ENCODE data around the gene ELFN1. TPM values are rescaled to one million over a fixed set of nuclear protein-coding genes. Genes with fewer than 3 reads are reported as not detected.
A peak's percentile ranks its signal among the peaks of the same experiment; 100 is the strongest.

Gene ELFN1
- total RNA-seq, 1 donor from 2014 or later = 1.4 TPM

DNA sequence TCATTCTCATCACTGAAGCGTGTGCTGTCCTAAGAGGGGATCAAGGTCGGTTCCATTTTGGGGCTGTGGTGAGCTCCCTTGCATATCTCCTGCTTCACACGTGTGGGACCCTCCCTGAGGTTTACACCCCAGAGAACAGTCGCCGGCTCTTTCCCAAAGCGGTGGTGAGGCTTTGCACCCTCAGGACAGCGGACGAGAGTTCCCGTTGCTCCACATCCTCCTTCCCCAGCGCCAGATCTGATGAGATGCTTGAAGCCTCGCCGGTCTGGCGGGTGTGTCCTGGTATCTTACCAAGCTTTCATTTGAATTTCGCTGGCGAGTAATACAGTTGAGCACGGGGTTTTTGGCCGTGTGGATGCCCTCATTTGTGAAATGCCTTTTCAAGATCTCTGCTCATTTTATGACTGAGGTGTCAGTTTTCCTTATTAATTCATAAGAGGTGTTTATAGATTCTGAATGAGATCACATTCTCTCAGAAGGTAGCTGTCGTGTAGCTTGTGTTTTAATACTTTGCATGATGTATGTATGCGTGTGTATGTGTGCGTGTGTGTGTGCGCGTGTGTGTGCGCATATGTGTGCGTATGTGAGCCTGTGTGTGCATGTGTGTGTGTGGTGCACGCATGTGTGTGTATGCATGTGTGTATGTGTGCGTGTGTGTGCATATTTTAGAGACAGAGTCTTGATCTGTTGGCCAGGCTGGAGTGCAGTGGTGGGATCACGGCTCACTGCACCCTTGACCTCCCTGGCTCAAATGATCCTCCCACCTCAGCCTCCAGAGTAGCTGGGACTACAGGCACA is 30.7 kb downstream of the ELFN1 start:
- Histone ChIP-seq H3K4me1 (no peaks in the 10 kb centered on the region), H3K27me3 (ENCODE audit: low read depth) (no peaks in the 10 kb centered on the region), H3K27ac (no peak overlapping the region), H3K9me3 (peaks cover 10% of the 10 kb centered on the region), H3K36me3 (no peaks in the 10 kb centered on the region), H3K4me3 (no peak overlapping the region)
- intact Hi-C loops (cut with DNase I) = no loop called here
- DNase-seq = peak; percentile 32
- TF ChIP-seq, protein P1, sequence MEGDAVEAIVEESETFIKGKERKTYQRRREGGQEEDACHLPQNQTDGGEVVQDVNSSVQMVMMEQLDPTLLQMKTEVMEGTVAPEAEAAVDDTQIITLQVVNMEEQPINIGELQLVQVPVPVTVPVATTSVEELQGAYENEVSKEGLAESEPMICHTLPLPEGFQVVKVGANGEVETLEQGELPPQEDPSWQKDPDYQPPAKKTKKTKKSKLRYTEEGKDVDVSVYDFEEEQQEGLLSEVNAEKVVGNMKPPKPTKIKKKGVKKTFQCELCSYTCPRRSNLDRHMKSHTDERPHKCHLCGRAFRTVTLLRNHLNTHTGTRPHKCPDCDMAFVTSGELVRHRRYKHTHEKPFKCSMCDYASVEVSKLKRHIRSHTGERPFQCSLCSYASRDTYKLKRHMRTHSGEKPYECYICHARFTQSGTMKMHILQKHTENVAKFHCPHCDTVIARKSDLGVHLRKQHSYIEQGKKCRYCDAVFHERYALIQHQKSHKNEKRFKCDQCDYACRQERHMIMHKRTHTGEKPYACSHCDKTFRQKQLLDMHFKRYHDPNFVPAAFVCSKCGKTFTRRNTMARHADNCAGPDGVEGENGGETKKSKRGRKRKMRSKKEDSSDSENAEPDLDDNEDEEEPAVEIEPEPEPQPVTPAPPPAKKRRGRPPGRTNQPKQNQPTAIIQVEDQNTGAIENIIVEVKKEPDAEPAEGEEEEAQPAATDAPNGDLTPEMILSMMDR (IDR thresholded peaks at IDR 0.05) = no peak
- no peak for ATAC-seq

DNA sequence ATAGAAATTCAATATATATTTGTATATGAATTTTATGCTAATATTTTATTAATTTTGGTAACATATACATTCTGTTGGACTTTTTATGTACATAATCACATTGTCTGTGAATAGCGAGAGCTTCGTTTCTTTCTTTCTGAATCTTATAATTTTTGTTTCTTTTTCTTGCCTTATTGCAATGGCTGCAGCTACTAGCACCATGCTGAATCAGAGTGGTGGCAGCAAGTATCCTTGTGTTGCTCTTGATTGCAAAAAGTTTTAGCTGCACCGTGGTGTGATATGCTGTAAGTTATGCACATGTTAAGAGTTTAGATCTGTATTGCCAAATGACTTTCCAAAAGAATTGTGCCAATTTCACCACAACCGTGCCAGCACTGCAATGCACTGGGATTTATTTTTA is 32.6 kb downstream of the ELFN1 start:
- Histone ChIP-seq H3K27me3 (ENCODE audit: low read depth) (no peaks in the 10 kb centered on the region), H3K4me3 (no peak overlapping the region), H3K36me3 (no peaks in the 10 kb centered on the region), H3K9me3 (peaks cover 10% of the 10 kb centered on the region), H3K27ac (no peak overlapping the region), H3K4me1 (no peaks in the 10 kb centered on the region)
- ATAC-seq (no peak), DNase-seq (no peak)
- intact Hi-C loops (cut with DNase I) = no loop called here
- TF ChIP-seq, protein P1 (IDR thresholded peaks at IDR 0.05) = no peak

DNA sequence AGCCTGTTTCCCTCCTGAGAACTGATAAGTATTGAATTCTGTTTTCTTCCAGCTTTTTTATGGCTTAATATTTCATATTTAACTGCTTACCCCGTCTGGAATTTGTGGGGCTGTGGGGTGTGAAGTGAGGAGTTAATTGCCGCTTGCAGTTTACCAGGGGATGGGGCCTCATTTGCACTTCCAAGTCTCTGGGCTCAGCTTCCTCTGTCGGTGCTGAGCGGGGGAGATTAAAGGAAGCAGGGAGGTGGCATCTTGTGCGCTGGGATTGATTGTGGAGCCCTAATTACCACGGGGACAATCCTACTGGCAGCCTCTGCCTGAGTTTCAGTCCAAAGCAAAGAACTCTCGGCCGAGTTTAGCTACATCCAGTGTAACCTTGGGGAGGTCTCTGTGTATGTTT is 33.4 kb downstream of the ELFN1 start:
- H3K9me3 ChIP-seq = peaks cover 10% of the 10 kb centered on the region
- H3K4me3 ChIP-seq = no peak overlapping the region
- H3K27ac ChIP-seq = no peak overlapping the region
- no peaks in the 10 kb centered on the region for H3K36me3 ChIP-seq
- DNase-seq (no peak), ATAC-seq (no peak)
- TF ChIP-seq, protein P1 (IDR thresholded peaks at IDR 0.05) = no peak
- no peaks in the 10 kb centered on the region for H3K4me1 ChIP-seq
- no peaks in the 10 kb centered on the region for H3K27me3 ChIP-seq (ENCODE audit: low read depth)
- intact Hi-C loops (cut with DNase I) = no loop called here

DNA sequence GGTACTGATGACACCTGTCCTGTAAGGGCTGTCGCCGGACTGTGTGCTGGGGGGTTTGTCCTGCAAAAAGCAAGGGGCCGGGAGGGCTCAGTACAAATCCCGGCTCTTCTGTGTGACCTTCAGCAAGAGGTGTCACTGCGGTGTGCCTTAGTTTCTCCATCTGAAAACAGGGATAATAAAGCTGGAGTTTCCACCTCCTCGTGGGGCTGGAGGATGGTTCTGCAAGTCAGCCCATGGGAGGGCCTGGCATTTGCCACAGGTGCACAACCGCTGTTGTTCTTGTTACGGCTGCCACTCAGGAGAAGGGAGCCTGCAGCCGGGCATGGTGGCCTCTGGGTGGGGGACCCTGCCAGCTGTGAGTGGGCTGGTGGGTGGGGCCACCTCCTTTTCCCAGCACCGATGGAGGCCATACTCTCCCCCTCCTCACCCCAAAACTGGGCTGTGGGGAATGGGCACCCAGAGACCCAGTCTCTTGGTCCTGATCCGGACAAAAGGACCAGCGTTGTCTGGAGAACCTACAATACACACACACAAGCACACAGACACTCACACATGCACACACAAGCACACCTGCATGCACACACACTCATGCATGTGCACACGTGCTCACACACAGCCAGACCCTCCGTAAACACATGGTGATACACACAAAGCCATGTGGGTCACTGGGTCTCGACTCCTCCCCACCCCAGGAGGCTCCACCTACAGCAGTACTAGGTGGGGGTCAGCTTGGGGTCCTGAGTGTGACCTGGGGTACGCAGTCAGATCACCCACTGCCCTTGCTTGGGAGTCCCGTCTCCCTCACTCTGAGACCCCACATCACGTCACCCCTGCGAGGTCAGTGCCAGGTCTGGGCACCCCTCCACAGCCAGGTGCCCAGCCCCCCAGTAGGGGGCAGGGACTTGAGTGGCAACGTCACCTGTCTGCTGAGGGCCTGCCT is 34.1 kb downstream of the ELFN1 start:
- intact Hi-C loops (cut with DNase I) = no loop called here
- DNase-seq (peak; percentile 20), ATAC-seq (peak in 1 of 2 donors; percentile 6)
- TF ChIP-seq, protein P1 (IDR thresholded peaks at IDR 0.05) = no peak
- Histone ChIP-seq H3K4me3 (no peak overlapping the region), H3K4me1 (no peaks in the 10 kb centered on the region), H3K27me3 (ENCODE audit: low read depth) (no peaks in the 10 kb centered on the region), H3K9me3 (peaks cover 12% of the 10 kb centered on the region), H3K36me3 (no peaks in the 10 kb centered on the region), H3K27ac (no peak overlapping the region)

DNA sequence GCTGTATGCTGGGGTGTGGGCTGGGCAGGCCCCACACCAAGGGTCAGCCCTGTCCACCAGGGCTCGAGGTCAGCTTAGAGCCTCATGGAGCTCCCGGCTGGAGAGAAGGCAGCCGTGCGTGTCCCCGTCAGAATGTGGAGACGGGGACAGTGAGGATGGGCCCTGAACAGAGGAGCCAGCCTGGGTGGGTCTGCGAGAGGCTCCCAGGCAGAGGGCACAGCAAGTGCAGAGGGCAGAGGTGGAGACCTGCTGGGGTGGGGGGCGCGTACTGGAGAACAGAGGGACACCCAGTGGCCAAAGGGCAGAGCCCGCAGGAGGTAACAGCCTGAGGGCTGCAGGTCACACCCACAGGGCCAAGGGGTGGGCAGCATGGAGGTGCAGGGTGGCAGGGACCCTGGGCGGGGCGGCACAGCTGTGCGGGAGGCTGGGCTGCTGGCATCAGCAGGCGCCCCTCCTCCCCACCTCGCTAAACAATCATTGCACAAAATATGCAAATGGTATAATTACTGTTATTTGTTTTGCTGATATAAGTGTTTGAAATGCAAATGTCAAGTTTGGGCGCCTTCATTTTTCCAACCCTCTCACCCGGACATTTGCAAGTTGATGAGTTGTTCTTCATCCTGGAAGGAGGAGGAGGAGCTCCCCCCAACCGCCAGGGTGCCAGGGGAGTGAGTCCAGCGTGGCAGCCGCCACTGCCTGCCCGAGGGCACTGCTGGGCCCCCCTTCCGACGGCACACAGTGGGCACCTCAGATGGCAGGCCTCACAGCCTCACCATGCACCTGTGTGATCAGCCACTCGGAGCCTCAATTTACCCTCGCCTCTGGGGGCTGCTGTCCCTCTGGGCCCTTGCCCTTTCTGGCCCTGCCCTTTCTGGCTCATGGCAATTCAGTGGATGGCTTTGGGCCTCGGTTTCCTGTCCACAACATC is 35.0 kb downstream of the ELFN1 start:
- Histone ChIP-seq H3K27me3 (ENCODE audit: low read depth) (no peaks in the 10 kb centered on the region), H3K9me3 (peaks cover 19% of the 10 kb centered on the region), H3K4me3 (no peak overlapping the region), H3K36me3 (no peaks in the 10 kb centered on the region), H3K27ac (no peak overlapping the region), H3K4me1 (no peaks in the 10 kb centered on the region)
- TF ChIP-seq, protein P1 (IDR thresholded peaks at IDR 0.05) = no peak
- peak in 1 of 2 donors; percentile 12 for ATAC-seq
- DNase-seq = peak; percentile 28
- intact Hi-C loops (cut with DNase I) = no loop called here

All from lower lobe of right lung (tissue), 2 donors.